Esophagus muscularis mucosa (tissue), 4 donors: ENCODE data around the gene MICALL1. TPM values are rescaled to one million over a fixed set of nuclear protein-coding genes. Genes with fewer than 3 reads are reported as not detected.

Experiments
- DNase-seq: peaks from one replicate; pipeline ENCODE4 v3.0.0-alpha.2; 2017; ENCODE audit errors: extremely low spot score
- H3K27ac ChIP-seq, 4 donors: fragments of 200-600 bp; sonication (generic); replicated peaks in 1 of 4; 1 replicate in 3 of 4; 2 replicates in 1 of 4; pipeline ENCODE4 v1.5.1; 2016 to 2019; ENCODE audit warnings: mild to moderate bottlenecking in 1 of 4
- H3K27me3 ChIP-seq, 4 donors: fragments of 200-600 bp; sonication (generic); one replicate each; pipeline versions ENCODE4 v1.5.1 to v1.6.0; 2016 to 2019
- H3K36me3 ChIP-seq, 4 donors: fragments of 200-600 bp; sonication (generic); one replicate each; pipeline ENCODE4 v1.5.1; 2016 to 2019
- H3K4me1 ChIP-seq, 4 donors: fragments of 200-600 bp; sonication (generic); one replicate each; pipeline ENCODE4 v1.5.1; 2016 to 2019
- H3K4me3 ChIP-seq, 4 donors: fragments of 200-600 bp; sonication (generic); 1 replicate in 2 of 4; 2 replicates in 2 of 4; pipeline ENCODE4 v1.5.1; 2016 to 2019; ENCODE audit warnings: mild to moderate bottlenecking in 4 of 4, moderate library complexity in 1 of 4
- H3K9me3 ChIP-seq, 4 donors: fragments of 200-600 bp; sonication (generic); 1 replicate in 3 of 4; 2 replicates in 1 of 4; pipeline ENCODE4 v1.5.1; 2016 to 2019
- CTCF ChIP-seq, 3 experiments: fragments of 200-600 bp in 2 of 3; fragments of 450-650 bp in 1 of 3; sonication (generic) in 2 of 3; IDR thresholded peaks; one replicate each; pipeline ENCODE4 v1.5.1; 2017 to 2019; ENCODE audit warnings: antibody characterized with exemption in 3 of 3, mild to moderate bottlenecking in 2 of 3, moderate library complexity in 1 of 3
- EP300 ChIP-seq: sonication (generic); formaldehyde crosslinking; IDR thresholded peaks from one replicate; pipeline ENCODE4 v1.6.1; 2017; ENCODE audit warnings: antibody characterized with exemption
- POLR2A ChIP-seq: fragments of 450-650 bp; IDR thresholded peaks from one replicate; pipeline ENCODE4 v1.6.1; 2017; ENCODE audit warnings: antibody characterized with exemption, moderate library complexity, mild to moderate bottlenecking, low read depth
- POLR2AphosphoS5 ChIP-seq, 2 donors: sonication (generic); formaldehyde crosslinking; IDR thresholded peaks; one replicate each; pipeline ENCODE4 v1.6.1; 2017; ENCODE audit warnings: antibody characterized with exemption in 2 of 2
- WGBS: methylation state at CpG from one replicate; pipeline ENCODE4 v1.1.5; 2018; 5-methylcytosine and 5-hydroxymethylcytosine counted together
- intact Hi-C: fragments of 100-400 bp; cut with DNase I; formaldehyde crosslinking; loops from one replicate; pipeline ENCODE4 v1.15.1; 2023
- total RNA-seq, 4 donors: library from RNA; depleted of rRNA; stranded (reverse); fragments of >200 nt; gene quantifications; one replicate each; pipeline versions ENCODE4 v1.1.0 to v1.2.1, GENCODE V29; 2016

Gene MICALL1
- total RNA-seq, 4 donors from 2014 or later = 51.2 to 136 (median 71.2) TPM

DNA sequence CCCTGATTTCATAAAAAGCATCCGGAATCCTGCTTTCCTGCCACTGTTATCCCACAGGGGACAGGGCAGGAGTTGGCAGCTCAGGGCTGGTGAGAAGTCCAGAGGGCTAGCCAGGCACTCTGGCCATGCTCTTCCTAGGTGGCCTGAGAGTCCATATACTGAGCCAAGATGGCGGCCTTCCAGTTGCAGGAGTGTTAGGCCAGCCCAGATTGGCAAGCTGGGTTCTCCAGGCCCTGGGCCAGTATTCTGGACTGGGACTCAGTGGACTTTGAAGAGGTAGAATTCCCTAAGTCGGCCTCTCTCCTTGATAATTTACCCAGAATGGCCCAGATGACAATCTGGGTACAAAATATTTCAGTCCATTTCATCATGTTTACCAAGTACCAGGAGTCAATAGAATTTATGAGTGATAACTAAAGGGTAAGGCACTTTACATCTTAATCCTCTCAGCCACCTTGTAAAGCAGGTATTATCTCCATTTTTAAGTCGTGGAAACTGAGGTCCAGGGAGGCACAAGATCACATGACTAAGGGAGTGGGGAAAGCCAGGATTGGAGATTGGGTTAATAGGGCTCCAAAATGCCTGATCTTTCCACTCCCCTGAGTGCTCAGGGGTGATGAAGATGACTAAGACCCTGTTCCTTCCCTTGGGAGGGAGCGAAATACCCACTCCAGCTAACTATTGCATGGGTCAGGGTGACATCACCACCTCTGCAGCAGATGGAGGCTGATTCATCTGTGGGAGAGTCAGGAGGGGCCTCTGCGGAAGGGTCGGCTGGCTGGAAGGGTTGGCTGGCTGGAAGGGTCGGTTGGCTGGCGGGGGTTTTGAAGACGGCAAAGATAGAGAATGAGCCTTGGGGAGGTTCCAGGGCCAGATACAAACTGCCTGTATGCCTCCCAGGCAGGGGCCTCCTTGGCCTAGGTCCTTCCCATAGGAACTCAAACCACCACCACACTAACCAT lies 1.2 kb upstream of the MICALL1 start:
- H3K4me1 ChIP-seq = peaks cover 24 to 61% (median 54%) of the 10 kb centered on the region in 4 donors
- no peaks in the 10 kb centered on the region for H3K36me3 ChIP-seq
- H3K9me3 ChIP-seq = no peaks in the 10 kb centered on the region
- no peaks in the 10 kb centered on the region for H3K27me3 ChIP-seq
- peak overlapping the region; percentile 87 to 96 (median 95) for H3K27ac ChIP-seq
- peak overlapping the region in 3 of 4 donors; percentile 89 to 98 (median 97) for H3K4me3 ChIP-seq
- TF ChIP-seq CTCF (IDR thresholded peaks at IDR 0.05) (no peak), POLR2AphosphoS5 (IDR thresholded peaks at IDR 0.05) (peak; percentile 37 to 70)
- no peak for DNase-seq
- intact Hi-C loops = no loop called here
- 55% methylated on average over 9 of the region's 10 CpGs for WGBS

DNA sequence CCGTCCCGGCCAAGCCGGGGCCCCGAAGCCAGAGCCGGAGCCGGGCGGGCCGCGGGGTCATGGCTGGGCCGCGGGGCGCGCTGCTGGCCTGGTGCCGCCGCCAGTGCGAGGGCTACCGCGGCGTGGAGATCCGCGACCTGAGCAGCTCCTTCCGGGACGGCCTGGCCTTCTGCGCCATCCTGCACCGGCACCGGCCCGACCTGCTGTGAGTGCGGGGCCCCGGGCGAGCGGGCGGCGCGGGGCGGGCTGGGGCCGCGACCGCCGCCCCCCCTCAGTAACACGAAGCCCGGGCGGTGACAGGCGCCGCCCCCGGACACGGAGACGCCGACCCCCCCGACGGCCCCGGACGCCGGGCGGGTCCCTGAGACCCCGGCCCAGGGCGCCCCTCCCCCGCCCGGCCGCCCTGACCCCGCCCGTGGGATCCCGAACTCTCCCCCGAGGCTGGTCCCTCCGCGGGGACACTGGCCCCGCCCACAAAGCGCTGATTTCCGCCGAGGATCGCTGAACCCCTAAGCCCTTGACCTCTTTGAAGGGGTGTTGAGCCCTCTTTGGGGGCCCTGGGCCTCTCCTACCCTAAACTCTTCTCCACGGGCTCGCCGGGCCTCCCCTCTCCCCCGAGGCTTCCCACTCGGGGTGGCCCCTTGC lies 389 bp downstream of the MICALL1 start:
- H3K27me3 ChIP-seq = no peaks in the 10 kb centered on the region
- H3K27ac ChIP-seq = peak overlapping the region; percentile 95 to 96 (median 96)
- H3K36me3 ChIP-seq = no peaks in the 10 kb centered on the region
- DNase-seq = no peak
- no peaks in the 10 kb centered on the region for H3K9me3 ChIP-seq
- 1% methylated on average over 13 of the region's 75 CpGs for WGBS
- intact Hi-C loops = no loop called here
- H3K4me3 ChIP-seq = peak overlapping the region; percentile 82 to 98 (median 93)
- H3K4me1 ChIP-seq = peaks cover 38 to 67% (median 66%) of the 10 kb centered on the region in 4 donors
- TF ChIP-seq CTCF (IDR thresholded peaks at IDR 0.05) (no peak), POLR2A (no peak), EP300 (no peak), POLR2AphosphoS5 (IDR thresholded peaks at IDR 0.05) (no peak)

DNA sequence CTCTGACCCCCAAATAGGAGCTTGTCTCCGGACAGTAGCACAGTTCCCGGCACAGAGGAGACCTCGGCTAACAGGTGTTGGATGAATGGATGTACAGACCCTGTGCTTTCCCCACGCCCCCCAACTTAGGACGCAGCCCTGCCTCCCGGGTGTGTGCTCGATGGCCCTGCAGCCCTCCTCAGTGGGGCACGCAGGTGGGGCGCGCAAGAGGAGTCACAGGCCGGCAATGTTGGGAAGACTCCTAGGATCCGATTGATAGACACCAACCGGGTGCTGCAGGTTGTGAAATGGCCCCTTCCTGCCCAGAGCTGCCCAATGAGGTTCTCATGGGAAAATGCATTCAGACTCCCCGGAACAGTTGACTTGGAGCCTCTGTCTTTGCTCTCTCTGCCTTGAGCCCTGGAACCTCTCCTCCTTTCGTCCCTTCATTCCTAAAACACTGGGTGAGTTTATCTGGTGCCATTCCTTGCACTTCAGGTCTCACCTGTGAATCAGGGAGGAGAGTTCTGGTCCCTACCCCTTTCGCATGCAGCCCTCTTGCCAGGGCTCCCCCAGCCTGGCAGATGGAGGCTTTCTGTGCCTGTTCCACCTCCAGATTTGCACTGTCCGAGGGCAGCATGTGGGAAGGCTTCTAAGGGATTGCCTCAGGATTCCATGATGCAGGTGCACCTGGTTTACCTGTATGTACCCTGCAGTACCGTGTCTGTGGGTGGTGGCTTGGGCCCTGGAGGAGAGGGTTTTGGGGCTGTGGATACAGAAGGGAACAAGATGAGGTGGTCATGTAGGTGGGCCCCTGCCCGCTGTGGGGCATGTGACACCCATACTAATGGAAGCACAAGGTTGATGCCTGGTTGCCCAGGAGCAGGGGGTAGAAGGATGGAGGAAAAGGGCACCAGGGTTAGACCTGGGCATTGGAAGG lies 1.2 kb downstream of the MICALL1 start:
- no peak for DNase-seq
- H3K27me3 ChIP-seq = no peaks in the 10 kb centered on the region
- TF ChIP-seq EP300 (no peak), POLR2AphosphoS5 (IDR thresholded peaks at IDR 0.05) (peak in 1 of 2 donors; percentile 40), POLR2A (no peak), CTCF (IDR thresholded peaks at IDR 0.05) (no peak)
- peak overlapping the region; percentile 82 to 98 (median 93) for H3K4me3 ChIP-seq
- peaks cover 45 to 72% (median 71%) of the 10 kb centered on the region in 4 donors for H3K4me1 ChIP-seq
- intact Hi-C loops = no loop called here
- H3K36me3 ChIP-seq = peaks cover 0 to 6% (median 4%) of the 10 kb centered on the region in 4 donors
- 38% methylated on average over 16 of the region's 19 CpGs for WGBS
- peak overlapping the region; percentile 95 to 96 (median 96) for H3K27ac ChIP-seq
- H3K9me3 ChIP-seq = no peaks in the 10 kb centered on the region

DNA sequence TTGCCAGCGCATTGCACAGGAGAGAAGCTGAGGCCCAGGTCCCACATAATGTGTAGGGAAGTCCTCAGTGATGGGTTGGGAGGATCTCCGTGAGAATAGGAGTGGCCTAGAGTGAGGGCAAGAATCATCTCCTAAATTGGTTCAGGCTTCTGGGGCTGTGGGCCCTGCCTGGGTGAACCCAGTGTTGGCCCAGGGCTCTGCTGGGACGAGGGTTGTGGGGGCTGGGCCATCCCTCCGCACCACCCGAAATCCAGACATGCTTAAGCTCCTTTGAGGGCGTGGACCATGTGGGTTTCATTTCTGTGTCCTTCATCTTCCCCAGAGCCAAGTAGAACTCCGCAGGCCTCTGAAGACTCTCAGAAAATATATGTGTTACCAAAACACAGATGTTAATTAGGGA lies 3.7 kb downstream of the MICALL1 start:
- Histone ChIP-seq H3K27me3 (no peaks in the 10 kb centered on the region), H3K9me3 (no peaks in the 10 kb centered on the region), H3K4me3 (peak overlapping the region in 3 of 4 donors; percentile 15 to 26 (median 15)), H3K4me1 (peaks cover 48 to 85% (median 76%) of the 10 kb centered on the region in 4 donors), H3K36me3 (peaks cover 18 to 31% (median 26%) of the 10 kb centered on the region in 4 donors), H3K27ac (peak overlapping the region; percentile 95 to 96 (median 96))
- TF ChIP-seq POLR2AphosphoS5 (IDR thresholded peaks at IDR 0.05) = peak; percentile 47 to 61
- no peak for TF ChIP-seq EP300
- intact Hi-C loops = no loop called here
- WGBS = 39% methylated on average over 7 of the region's 7 CpGs
- no peak for DNase-seq
